IMR-90 (cell line): ENCODE results near the gene GPR62. TPM values are rescaled to one million over a fixed set of nuclear protein-coding genes. Genes with fewer than 3 reads are reported as not detected.
"Not testable (repeated sequence)": the region's sequence is repeated elsewhere in the genome, so short reads cannot be mapped to it uniquely, and the experiment has no call there.

Experiments used
- ATAC-seq: fragments of 200-7000 bp; cut with Tn5 transposase; 2 replicates; pipeline ENCODE4 v1.9.1; 2020; ENCODE audit warnings: low read depth, mild to moderate bottlenecking, moderate library complexity
- BruUV-seq: library from RNA; stranded (reverse); fragments of 400-500 nt; replicated peaks from 2 replicates; lab custom pipeline; 2021; lab: Mats Ljungman, UMichigan
- CTCF ChIA-PET: fragments of 300-600 bp; formaldehyde crosslinking; extraction: SDS; loops from one replicate; lab custom pipeline; 2021; ENCODE audit warnings: antibody characterized with exemption; lab: Yijun Ruan, JAX
- POLR2A ChIA-PET: fragments of 300-600 bp; sonication (Branson Sonifier 250); formaldehyde crosslinking; loops from one replicate; lab custom pipeline; 2022; ENCODE audit warnings: antibody characterized with exemption; ENCODE audit not compliant: unreplicated experiment; lab: Charles Lee
- DNase-seq: peaks from one replicate; pipeline ENCODE4 v3.0.0; 2013
- H2AFZ ChIP-seq: replicated peaks from 2 replicates; pipeline ENCODE3; 2013; ENCODE audit warnings: low read length, mild to moderate bottlenecking; ENCODE audit not compliant: poor library complexity
- H2AK5ac ChIP-seq: 2 replicates; pipeline ENCODE4 v1.6.1; 2013; ENCODE audit warnings: low read depth, low read length, inconsistent platforms
- H2AK9ac ChIP-seq: replicated peaks from 2 replicates; pipeline ENCODE3; 2013; ENCODE audit warnings: mild to moderate bottlenecking, low read depth, low read length, moderate library complexity; ENCODE audit not compliant: poor library complexity
- H2BK120ac ChIP-seq: 2 replicates; pipeline ENCODE4 v1.6.1; 2013; ENCODE audit warnings: low read depth, low read length, inconsistent platforms
- H2BK15ac ChIP-seq: 3 replicates; pipeline ENCODE4 v1.6.1; 2013; ENCODE audit warnings: low read depth, low read length, inconsistent platforms
- H2BK20ac ChIP-seq: 2 replicates; pipeline ENCODE4 v1.6.1; 2013; ENCODE audit warnings: low read depth, mild to moderate bottlenecking, inconsistent platforms, low read length, moderate library complexity
- H2BK5ac ChIP-seq: 2 replicates; pipeline ENCODE4 v1.6.1; 2013; ENCODE audit warnings: mild to moderate bottlenecking, low read depth, low read length, inconsistent platforms; ENCODE audit not compliant: poor library complexity, severe bottlenecking
- H3K14ac ChIP-seq: replicated peaks from 2 replicates; pipeline ENCODE4 v1.6.1; 2013; ENCODE audit warnings: low read depth, low read length, inconsistent platforms
- H3K18ac ChIP-seq: 2 replicates; pipeline ENCODE4 v1.6.1; 2013; ENCODE audit warnings: low read depth, low read length, control low read depth
- H3K23ac ChIP-seq: 2 replicates; pipeline ENCODE4 v1.6.1; 2013; ENCODE audit warnings: low read depth, low read length, inconsistent platforms
- H3K27ac ChIP-seq: 2 replicates; pipeline ENCODE4 v1.5.1; 2013; ENCODE audit warnings: mild to moderate bottlenecking, control low read depth, low read length; ENCODE audit not compliant: insufficient read depth
- H3K27me3 ChIP-seq: 2 replicates; pipeline ENCODE4 v1.6.1; 2013; ENCODE audit warnings: low read length; ENCODE audit not compliant: control insufficient read depth, insufficient read depth
- H3K36me3 ChIP-seq: 2 replicates; pipeline ENCODE4 v1.6.1; 2013; ENCODE audit warnings: low read length, mixed read lengths; ENCODE audit not compliant: control insufficient read depth, insufficient read depth
- H3K4ac ChIP-seq: 2 replicates; pipeline ENCODE4 v1.6.1; 2013; ENCODE audit warnings: low read depth, low read length, inconsistent platforms
- H3K4me1 ChIP-seq: 2 replicates; pipeline ENCODE4 v1.6.1; 2013; ENCODE audit warnings: low read length, mixed read lengths; ENCODE audit not compliant: control insufficient read depth, insufficient read depth
- H3K4me2 ChIP-seq: 2 replicates; pipeline ENCODE4 v1.6.1; 2013; ENCODE audit warnings: low read depth, mild to moderate bottlenecking, control low read depth, low read length, moderate library complexity
- H3K4me3 ChIP-seq: 2 replicates; pipeline ENCODE4 v1.5.1; 2013; ENCODE audit warnings: low read depth, mild to moderate bottlenecking, control low read depth, low read length, moderate library complexity; ENCODE audit not compliant: insufficient read depth
- H3K56ac ChIP-seq: 2 replicates; pipeline ENCODE4 v1.6.1; 2013; ENCODE audit warnings: low read length, inconsistent platforms; ENCODE audit not compliant: insufficient read depth; ENCODE audit errors: extremely low read depth
- H3K79me1 ChIP-seq, 2 experiments: 2 replicates each; pipeline ENCODE4 v1.6.1; 2013; ENCODE audit warnings: low read length in 2 of 2, inconsistent platforms in 1 of 2, low read depth in 1 of 2
- H3K9ac ChIP-seq: 2 replicates; pipeline ENCODE4 v1.6.1; 2013; ENCODE audit warnings: low read depth, low read length, control low read depth
- H3K9me1 ChIP-seq: 2 replicates; pipeline ENCODE4 v1.6.1; 2013; ENCODE audit warnings: low read length, inconsistent platforms; ENCODE audit not compliant: insufficient read depth
- H3K9me3 ChIP-seq: 2 replicates; pipeline ENCODE4 v1.6.1; 2013; ENCODE audit warnings: low read length; ENCODE audit not compliant: control insufficient read depth, insufficient read depth
- H4K20me1 ChIP-seq: 2 replicates; pipeline ENCODE4 v1.6.1; 2013; ENCODE audit warnings: low read length, inconsistent platforms; ENCODE audit not compliant: insufficient read depth
- H4K5ac ChIP-seq: 2 replicates; pipeline ENCODE4 v1.6.1; 2013; ENCODE audit warnings: mild to moderate bottlenecking, low read depth, low read length, control low read depth
- H4K8ac ChIP-seq, 2 experiments: 2 replicates each; pipeline ENCODE4 v1.6.1; 2013; ENCODE audit warnings: low read depth in 2 of 2, low read length in 2 of 2, control low read depth in 1 of 2, inconsistent platforms in 1 of 2
- H4K91ac ChIP-seq: 2 replicates; pipeline ENCODE4 v1.6.1; 2013; ENCODE audit warnings: low read depth, low read length, inconsistent platforms; ENCODE audit not compliant: insufficient read depth
- WGBS, 2 experiments: methylation state at CpG; one replicate each; pipeline versions ENCODE4 v1.1.5 to v1.1.7; 2013; ENCODE audit warnings: missing lambda C conversion rate in 2 of 2; ENCODE audit not compliant: insufficient read length in 1 of 2; ENCODE audit errors: extremely low coverage in 2 of 2; 5-methylcytosine and 5-hydroxymethylcytosine counted together
- dilution Hi-C: fragments of 300-500 bp; cut with HindIII; formaldehyde crosslinking; loops from one replicate; pipeline ENCODE4 v1.14.3; 2018; ENCODE audit warnings: low sequenced_read_pairs; ENCODE audit not compliant: unreplicated experiment
- in situ Hi-C: fragments of 300-500 bp; cut with MboI; formaldehyde crosslinking; loops from 3 replicates; pipeline ENCODE4 v1.14.3; 2019; ENCODE audit warnings: low sequenced_read_pairs, inconsistent platforms, mixed read lengths
- intact Hi-C: fragments of 100-400 bp; cut with micrococcal nuclease; formaldehyde crosslinking; loops from 2 replicates; pipeline ENCODE4 v1.10.0; 2022
- polyA plus RNA-seq, 3 experiments: library from polyadenylated mRNA; depleted of rRNA; stranded (reverse); fragments of >200 nt; gene quantifications; 2 replicates each; pipeline ENCODE4 v1.2.3, GENCODE V29; 2012; ENCODE audit warnings: low replicate concordance in 1 of 3
- total RNA-seq: library from RNA; depleted of rRNA; stranded (reverse); fragments of >200 nt; gene quantifications from 2 replicates; pipeline ENCODE4 v1.2.3, GENCODE V29; 2012

Gene GPR62
- total and polyA plus RNA-seq, 2 of the 4 experiments (the other 2 are of a cell fraction), result under 0.01 TPM; not detected in 1

- intact Hi-C loops, result loop anchor here (10.0 kb wide), 1 partner anchor 594 kb away; no protein-coding TSS in a partner anchor
- H3K18ac ChIP-seq, H3K27ac ChIP-seq, dilution Hi-C loops, H4K5ac ChIP-seq, H4K8ac ChIP-seq, H3K9ac ChIP-seq, H4K91ac ChIP-seq, H4K20me1 ChIP-seq, H2BK5ac ChIP-seq, H3K4me2 ChIP-seq, DNase-seq, POLR2A ChIA-PET, H3K9me1 ChIP-seq, H3K79me1 ChIP-seq, H3K9me3 ChIP-seq, H3K23ac ChIP-seq, H2BK15ac ChIP-seq, H3K56ac ChIP-seq, H3K4me1 ChIP-seq, H2BK120ac ChIP-seq, BruUV-seq, H3K4me3 ChIP-seq, H2AK9ac ChIP-seq, CTCF ChIA-PET, ATAC-seq, H2AK5ac ChIP-seq, H3K14ac ChIP-seq, H2AFZ ChIP-seq, H3K4ac ChIP-seq, H3K27me3 ChIP-seq, H2BK20ac ChIP-seq: not testable (repeated sequence)
- H3K36me3 ChIP-seq, result peaks cover 19% of the 10 kb centered on the region
- WGBS, 2 experiments, result 67% methylated on average over 1 of the region's 3 CpGs; no CpG with 5 or more reads in 1 of the 2 experiments
- in situ Hi-C loops, result loop anchor here (25.0 kb wide), 1 partner anchor 542 kb away; the partner anchor contains the start of genes MANF and RBM15B
Measured at GRCh38 chr3:51928981-51929380, 26.2 kb upstream of the GPR62 start.
